DND-41 (cell line): ENCODE data around the gene GLMP.

Source experiments
- EZH2 ChIP-seq: IDR thresholded peaks from 3 replicates; pipeline ENCODE4 v1.6.1; 2012; ENCODE audit warnings: borderline replicate concordance, low read depth, mild to moderate bottlenecking, moderate library complexity, low read length, inconsistent platforms; ENCODE audit not compliant: severe bottlenecking
- TF ChIP-seq, protein P1 (sequence below): IDR thresholded peaks from 2 replicates; pipeline ENCODE4 v1.5.1; 2012; ENCODE audit warnings: borderline replicate concordance, low read length, moderate library complexity, mild to moderate bottlenecking; ENCODE audit not compliant: poor library complexity, severe bottlenecking; ENCODE audit errors: extremely low read depth

DNA sequence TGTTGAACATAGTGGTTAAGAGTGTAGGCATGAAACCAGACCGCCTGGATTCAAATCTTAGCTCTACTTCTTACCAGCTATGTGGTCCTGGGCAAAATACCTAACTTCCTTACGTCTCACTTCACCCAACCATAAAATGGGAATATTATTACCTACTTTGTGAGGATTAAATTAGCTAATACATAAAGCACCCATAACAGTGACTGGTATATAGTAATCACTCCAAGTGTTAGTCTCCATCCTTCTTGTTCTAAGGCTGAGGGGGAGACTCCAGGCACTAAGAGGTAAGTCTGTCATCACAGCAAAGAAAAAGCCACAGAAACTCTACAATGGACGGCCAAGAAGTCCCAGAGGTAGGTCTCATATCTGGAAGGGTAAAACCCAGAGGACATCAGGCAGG lies 15.6 kb downstream of the GLMP start:
- TF ChIP-seq EZH2: no peak
- TF ChIP-seq, protein P1, sequence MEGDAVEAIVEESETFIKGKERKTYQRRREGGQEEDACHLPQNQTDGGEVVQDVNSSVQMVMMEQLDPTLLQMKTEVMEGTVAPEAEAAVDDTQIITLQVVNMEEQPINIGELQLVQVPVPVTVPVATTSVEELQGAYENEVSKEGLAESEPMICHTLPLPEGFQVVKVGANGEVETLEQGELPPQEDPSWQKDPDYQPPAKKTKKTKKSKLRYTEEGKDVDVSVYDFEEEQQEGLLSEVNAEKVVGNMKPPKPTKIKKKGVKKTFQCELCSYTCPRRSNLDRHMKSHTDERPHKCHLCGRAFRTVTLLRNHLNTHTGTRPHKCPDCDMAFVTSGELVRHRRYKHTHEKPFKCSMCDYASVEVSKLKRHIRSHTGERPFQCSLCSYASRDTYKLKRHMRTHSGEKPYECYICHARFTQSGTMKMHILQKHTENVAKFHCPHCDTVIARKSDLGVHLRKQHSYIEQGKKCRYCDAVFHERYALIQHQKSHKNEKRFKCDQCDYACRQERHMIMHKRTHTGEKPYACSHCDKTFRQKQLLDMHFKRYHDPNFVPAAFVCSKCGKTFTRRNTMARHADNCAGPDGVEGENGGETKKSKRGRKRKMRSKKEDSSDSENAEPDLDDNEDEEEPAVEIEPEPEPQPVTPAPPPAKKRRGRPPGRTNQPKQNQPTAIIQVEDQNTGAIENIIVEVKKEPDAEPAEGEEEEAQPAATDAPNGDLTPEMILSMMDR: no peak
